ENCODE results near the gene BPIFB2. TPM values are rescaled to one million over a fixed set of nuclear protein-coding genes. Genes with fewer than 3 reads are reported as not detected.

BPIFB2 gene
- total and polyA plus RNA-seq, 10 of the 15 experiments (the other 5 are each of a cell fraction or from before 2014, with no cell fraction given) = not detected

DNA sequence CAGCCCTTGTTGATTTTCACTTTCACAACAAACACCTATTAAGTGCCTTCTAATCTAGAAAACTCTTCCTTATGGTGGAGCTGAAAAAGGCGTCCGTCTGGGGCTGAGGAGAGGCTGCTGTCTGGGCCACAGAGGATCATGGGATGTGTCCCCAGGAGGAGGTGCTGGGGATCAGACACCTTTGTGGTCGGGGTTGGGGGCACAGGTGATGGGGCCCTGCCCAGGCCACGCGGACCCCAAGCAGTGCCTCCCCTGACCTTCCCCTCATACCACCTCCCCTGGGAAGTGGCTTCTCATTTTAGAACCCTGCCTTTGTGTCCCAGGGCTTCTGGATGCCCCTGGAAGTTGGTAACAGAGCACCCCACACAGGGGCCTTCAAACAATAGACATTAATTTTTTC, 44.3 kb upstream of the BPIFB2 start (continued):
- TF ChIP-seq, protein P1, sequence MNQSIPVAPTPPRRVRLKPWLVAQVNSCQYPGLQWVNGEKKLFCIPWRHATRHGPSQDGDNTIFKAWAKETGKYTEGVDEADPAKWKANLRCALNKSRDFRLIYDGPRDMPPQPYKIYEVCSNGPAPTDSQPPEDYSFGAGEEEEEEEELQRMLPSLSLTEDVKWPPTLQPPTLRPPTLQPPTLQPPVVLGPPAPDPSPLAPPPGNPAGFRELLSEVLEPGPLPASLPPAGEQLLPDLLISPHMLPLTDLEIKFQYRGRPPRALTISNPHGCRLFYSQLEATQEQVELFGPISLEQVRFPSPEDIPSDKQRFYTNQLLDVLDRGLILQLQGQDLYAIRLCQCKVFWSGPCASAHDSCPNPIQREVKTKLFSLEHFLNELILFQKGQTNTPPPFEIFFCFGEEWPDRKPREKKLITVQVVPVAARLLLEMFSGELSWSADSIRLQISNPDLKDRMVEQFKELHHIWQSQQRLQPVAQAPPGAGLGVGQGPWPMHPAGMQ (IDR thresholded peaks at IDR 0.05; ENCODE audit: borderline replicate concordance) = no peak
- no peak for TF ChIP-seq SMAD1 (IDR thresholded peaks at IDR 0.05; ENCODE audit: low read depth, partially characterized antibody)

GRCh38 chr20:32964575-32964974, 42.9 kb upstream of the BPIFB2 start:
- WGBS (ENCODE audit: insufficient coverage, insufficient replicate concordance, low lambda C conversion rate, missing lambda C conversion rate) = 62% methylated on average over 6 of the region's 6 CpGs

More at GRCh38 chr20:32964575-32964974, 42.9 kb upstream of the BPIFB2 start:
- Histone ChIP-seq H3K36me3 (ENCODE audit: control insufficient read depth in 2 of 2, insufficient read depth in 2 of 2, low read length in 1 of 2) (no peaks in the 10 kb centered on the region), H4K20me1 (ENCODE audit: control insufficient read depth, insufficient read depth) (no peaks in the 10 kb centered on the region), H3K4me1 (ENCODE audit: control insufficient read depth, insufficient read depth, low read length) (peaks cover 10% of the 10 kb centered on the region), H3K79me2 (ENCODE audit: control insufficient read depth, insufficient read depth, low read length) (no peaks in the 10 kb centered on the region), H3K27me3 (replicated peaks in 1 of 2; ENCODE audit: control insufficient read depth in 2 of 2, insufficient read depth in 2 of 2, low read length in 1 of 2) (no peaks in the 10 kb centered on the region), H3K9me3 (replicated peaks; ENCODE audit: control insufficient read depth, insufficient read depth, low read length) (no peaks in the 10 kb centered on the region), H3K9ac (ENCODE audit: control insufficient read depth, insufficient read depth, low read length) (no peak overlapping the region), H3K4me3 (no peak overlapping the region), H3K4me2 (ENCODE audit: control insufficient read depth, insufficient read depth) (no peak overlapping the region), H3K27ac (ENCODE audit: control insufficient read depth, insufficient read depth) (no peak overlapping the region), H2AFZ (ENCODE audit: control insufficient read depth, low read depth, low read length) (no peak overlapping the region)
- in situ Hi-C loops (cut with MboI) = no loop called here
- FAIRE-seq = no peak
- TF ChIP-seq CEBPB (IDR thresholded peaks at IDR 0.05; ENCODE audit: borderline replicate concordance in 1 of 2, low read depth in 2 of 2, low read length in 2 of 2) (no peak), SMARCA5 (IDR thresholded peaks at IDR 0.05) (no peak), WRNIP1 (IDR thresholded peaks at IDR 0.05; ENCODE audit: borderline replicate concordance, low read depth, low read length) (no peak), MTA3 (IDR thresholded peaks at IDR 0.05; ENCODE audit: borderline replicate concordance, low read length) (no peak), POLR2A (IDR thresholded peaks at IDR 0.05; ENCODE audit: low read depth, low read length) (no peak), ZNF24 (IDR thresholded peaks at IDR 0.05) (no peak), MTA2 (IDR thresholded peaks at IDR 0.05; ENCODE audit: low read depth) (no peak)
- TF ChIP-seq, protein P2, sequence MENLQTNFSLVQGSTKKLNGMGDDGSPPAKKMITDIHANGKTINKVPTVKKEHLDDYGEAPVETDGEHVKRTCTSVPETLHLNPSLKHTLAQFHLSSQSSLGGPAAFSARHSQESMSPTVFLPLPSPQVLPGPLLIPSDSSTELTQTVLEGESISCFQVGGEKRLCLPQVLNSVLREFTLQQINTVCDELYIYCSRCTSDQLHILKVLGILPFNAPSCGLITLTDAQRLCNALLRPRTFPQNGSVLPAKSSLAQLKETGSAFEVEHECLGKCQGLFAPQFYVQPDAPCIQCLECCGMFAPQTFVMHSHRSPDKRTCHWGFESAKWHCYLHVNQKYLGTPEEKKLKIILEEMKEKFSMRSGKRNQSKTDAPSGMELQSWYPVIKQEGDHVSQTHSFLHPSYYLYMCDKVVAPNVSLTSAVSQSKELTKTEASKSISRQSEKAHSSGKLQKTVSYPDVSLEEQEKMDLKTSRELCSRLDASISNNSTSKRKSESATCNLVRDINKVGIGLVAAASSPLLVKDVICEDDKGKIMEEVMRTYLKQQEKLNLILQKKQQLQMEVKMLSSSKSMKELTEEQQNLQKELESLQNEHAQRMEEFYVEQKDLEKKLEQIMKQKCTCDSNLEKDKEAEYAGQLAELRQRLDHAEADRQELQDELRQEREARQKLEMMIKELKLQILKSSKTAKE (IDR thresholded peaks at IDR 0.05; ENCODE audit: low read depth, poor library complexity, severe bottlenecking) = no peak
- BruUV-seq (replicated peaks) = no TSS peak
- no peak for ATAC-seq
- no peak for DNase-seq (ENCODE audit: low read depth, low spot score)
- CTCF ChIA-PET = no interaction called here
- POLR2A ChIA-PET = no interaction called here
- SMC1A ChIA-PET (ENCODE audit: uncharacterized antibody, unreplicated experiment) = no interaction called here
- intact Hi-C loops (cut with micrococcal nuclease; ENCODE audit: unreplicated experiment) = no loop called here
- RAD21 ChIA-PET (ENCODE audit: unreplicated experiment) = no interaction called here

Measured in GM12878 (cell line).